GM19455 (cell line): ENCODE data around the gene LRRC45.

Source experiments
- ATAC-seq: cut with Tn5 transposase; IDR thresholded peaks from one replicate; pipeline ENCODE4 v1.9.1; 2021; ENCODE audit not compliant: unreplicated experiment

LRRC45 gene

DNA sequence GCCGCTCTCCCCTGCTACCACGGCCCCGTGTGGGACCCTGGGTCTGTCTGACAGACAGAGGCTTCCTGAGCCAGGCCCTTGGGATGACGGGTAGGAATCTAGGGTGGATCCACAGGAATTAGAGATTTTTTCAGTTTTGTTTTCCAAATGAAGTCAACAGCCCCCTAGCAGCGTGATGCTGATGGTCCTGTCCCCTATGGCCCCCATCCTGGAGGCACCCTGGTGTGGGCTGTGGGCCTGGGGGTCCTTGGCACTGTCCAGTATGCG is 15.9 kb upstream of the LRRC45 start:
- no peak for ATAC-seq

DNA sequence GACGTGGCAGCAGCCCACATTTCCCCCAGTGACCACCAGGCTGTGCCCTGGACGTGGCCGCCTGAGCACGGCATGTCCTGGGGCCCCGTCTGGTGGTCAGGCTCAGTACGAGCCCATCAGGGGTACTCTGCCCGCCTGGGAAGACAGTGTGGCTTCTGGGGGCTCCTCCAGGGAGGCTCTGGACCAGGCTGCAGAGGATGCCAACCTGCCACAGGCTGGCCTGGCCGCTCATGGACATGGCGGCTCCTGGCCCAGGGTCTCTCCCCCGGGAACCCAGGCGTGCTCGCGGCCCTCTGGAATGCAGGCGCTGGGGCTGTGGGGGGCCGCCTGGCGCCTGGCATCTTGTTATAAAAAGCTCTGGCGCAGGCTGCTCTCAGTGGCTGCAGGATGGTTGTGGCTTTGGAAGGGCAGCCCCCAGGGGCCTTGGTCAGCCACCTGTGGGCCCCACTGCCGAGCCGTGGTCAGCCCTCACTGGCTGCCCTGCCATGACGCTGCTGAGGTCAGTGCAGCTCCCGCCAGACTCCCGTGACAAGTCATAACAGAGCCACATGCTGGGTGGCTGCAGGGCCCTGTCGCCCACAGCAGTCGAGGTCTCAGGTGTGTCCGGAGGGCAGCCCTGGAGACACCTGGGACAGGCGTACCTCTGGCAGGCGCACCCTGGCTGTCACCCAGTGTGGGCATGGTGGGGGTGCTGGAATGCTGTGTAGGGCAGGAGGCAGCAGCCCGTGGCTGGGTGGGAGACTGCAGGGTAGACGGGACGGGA is 15.4 kb upstream of the LRRC45 start:
- no peak for ATAC-seq

DNA sequence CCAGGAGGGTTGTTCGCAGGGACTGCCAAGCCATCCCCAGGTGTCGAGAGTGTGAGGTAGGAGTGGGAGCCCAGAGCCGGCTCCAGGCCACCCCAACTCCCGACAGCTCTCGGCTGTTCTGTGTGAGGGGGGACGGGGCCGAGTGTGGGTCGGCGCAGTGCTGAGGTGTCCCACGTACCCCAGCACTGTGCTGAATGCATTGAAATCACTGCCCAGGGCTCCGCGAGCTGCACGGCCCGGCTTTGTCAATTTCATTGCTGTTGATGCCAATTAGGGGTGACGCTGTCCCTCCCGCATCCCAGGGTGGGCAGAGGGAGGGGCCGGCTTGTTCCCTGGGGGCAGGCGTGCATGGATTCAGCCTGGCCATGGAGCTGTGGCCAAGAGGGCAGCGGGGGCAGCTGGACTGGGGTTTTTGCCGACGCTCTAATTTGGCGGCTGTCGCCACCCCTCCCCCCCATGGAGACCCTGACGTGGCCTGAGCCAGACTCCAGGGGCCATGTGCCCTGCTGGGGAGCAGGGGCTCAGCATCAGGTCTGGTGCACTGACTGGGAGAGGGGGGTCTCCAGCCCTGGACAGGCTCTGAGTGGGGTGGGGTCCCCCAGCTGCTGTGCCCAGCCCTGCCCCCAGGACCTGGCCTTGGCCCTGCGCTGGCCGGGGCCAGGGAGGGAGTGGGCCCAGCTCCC is 14.7 kb upstream of the LRRC45 start:
- ATAC-seq: no peak

DNA sequence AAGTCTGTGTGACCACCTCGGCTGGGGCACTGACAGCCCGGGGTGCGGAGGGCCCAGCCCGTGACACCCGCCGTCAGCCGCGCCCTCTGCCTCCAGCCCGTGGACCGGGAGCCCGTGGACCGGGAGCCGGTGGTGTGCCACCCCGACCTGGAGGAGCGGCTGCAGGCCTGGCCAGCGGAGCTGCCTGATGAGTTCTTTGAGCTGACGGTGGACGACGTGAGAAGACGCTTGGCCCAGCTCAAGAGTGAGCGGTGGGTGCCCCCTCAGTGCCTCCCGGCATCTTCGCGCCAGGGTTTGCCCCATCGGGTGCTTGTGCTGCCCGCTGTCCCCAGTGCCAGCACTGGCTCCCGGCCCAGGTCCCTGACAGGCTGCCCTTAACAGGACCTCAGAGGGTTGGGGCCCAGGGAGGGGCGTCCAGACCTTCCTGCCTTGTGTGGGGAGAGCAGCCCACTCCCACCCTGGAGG is 14.1 kb upstream of the LRRC45 start:
- no peak for ATAC-seq

DNA sequence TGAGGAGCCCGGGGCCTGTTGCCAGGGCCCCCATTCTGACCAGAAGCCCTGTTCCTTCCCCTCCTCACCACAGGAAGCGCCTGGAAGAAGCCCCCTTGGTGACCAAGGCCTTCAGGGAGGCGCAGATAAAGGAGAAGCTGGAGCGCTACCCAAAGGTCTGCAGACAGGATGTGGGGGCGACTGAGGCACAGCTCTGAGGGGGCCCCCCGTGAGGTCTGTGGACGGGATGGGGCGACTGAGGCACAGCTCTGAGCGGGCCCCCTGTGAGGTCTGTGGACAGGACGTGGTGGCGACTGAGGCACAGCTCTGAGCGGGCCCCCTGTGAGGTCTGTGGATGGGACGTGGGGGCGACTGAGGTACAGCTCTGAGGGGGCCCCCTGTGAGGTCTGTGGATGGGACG is 13.7 kb upstream of the LRRC45 start:
- ATAC-seq: no peak

DNA sequence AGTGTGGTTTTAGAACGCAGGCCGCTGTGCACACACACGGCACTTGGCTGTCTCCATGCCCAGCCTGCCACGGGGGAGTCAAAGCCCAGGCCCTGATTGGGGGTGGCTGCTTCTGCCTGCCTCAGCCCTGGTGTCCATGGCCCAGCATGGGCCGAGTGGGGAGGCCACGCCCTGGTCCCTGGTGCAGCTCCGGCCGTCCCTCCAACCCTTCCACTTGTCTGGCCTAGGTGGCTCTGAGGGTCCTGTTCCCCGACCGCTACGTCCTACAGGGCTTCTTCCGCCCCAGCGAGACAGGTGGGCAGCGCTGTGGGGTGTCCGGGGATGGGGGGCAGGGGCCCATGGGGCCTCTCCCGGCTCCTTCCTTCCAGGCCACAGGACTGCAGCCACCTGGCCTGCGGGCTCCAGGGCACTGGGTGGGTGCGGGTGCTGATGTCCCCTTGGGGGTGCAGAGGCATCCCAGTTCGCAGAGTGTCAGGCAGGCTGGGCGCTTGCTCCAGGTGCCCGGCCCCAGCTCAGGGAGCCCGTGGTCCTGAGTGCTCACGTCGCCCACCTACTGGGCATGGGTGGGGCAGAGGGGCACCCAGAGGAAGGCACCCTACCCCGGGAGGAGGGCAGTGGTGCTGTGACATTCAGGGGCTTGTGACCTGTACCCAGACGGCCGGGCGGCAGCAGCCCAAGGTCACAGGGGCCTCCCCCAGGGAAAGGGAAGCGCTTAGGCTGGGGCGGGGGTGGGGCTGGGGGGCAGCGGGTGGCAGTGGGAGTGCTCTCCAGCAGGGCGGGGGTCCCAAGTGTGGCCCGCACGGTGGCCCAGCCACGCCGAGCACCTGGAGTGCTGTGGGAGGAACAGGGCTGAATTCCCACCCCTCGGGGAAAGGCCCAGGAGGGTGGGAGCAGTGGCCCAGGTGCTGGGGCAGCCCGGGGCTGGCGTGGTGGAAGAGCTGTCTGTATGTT is 12.3 kb upstream of the LRRC45 start:
- no peak for ATAC-seq

DNA sequence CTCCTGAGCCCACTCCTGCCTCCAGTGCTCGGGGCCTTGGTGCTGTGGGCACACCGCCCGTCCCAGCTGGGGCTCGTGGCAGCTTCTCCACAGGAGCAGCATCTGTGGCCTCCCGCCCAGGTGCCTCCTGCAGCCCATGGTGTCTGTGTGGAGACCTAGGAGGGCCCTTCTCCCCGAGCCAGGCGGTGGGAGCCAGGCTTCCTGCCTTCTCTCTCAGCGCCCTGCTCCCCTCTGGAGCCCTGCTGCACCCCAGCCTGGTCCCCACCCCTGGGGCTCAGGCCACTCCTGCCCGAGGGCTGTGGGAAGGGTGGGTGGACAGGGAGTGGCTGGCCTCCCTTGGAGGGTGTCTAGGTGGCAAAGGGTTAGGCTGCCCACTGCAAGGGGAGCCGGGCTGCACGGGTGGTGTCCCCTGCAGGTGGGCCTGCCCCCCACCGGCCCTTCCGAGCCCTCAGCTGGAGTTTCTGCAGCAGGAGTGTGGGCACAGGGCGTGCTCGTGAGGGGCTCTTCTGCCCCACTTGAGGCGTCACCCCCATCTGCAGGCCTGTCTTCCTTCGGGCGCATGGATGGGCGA is 11.4 kb upstream of the LRRC45 start:
- no peak for ATAC-seq

DNA sequence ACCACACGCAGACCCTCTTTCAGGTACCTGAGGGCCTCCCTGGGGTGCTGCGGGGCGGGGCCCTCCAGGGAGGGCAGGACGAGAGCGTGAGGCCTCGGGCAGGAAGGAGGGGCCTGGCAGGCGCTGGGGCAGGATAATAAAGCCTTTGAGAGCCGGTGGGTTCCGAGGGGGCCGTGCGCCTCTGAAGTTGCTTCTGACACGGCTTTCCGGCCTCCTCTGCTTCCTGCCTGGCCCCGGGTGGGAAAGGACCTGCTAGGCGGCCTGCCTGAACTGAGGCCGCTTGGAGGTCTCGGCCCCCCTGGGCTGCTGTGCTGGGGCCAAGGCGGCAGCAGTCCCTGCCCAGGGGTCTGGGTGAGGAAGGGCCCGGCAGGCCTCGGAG is 10.9 kb upstream of the LRRC45 start:
- no peak for ATAC-seq

DNA sequence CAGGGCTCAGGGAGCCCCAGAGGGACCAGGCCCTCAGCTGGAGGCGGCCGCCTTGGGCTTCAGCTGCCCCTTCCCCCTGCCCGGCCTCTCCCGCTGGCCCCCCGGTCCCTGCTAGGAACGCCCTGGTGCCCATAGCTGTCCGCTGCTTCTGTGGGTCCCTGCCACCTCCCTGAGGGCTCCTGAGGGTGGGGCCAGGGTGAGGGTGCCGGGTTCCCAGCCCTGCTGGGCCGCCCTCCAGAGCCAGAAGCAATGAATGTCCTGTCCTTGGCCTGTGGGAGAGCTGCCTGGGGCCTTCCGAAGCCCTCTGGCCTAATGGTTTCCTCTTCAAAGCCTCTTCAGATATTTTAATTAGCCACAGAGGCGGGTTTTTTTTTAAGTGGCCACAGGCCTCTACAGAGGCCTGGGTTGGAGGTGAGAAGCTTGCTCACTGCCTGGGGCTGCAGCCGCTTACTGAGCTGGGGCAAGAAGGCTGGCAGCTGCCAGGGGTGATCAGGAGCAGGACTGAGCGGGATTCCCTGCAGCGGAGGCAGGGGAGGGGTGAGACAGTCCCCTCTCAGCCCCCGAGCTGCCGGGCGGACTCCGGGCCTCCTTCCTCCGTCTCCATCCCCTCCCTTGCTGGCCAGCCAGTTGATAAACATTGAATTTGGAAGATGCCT is 10.3 kb upstream of the LRRC45 start:
- ATAC-seq: no peak

DNA sequence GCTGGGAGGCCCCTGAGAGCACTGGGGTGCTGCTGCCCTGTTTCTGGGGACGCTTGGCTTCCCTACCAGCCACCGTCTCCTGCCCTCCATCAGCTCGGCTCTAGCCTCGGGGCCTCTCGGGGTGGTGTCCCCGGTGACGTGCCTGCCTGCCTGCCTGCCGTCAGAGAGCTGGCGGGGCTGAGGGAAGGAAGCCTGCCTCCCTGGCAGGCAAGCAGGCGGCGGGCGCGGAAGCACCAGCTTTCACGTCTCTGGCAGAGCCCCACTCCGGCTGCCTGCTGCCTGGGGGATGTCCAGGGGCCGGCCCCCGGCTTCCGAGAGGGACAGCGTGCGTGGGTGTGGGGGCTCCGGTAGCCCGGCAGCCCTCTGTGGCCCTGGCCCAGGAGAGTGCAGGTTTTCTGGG is 9.8 kb upstream of the LRRC45 start:
- ATAC-seq: no peak

DNA sequence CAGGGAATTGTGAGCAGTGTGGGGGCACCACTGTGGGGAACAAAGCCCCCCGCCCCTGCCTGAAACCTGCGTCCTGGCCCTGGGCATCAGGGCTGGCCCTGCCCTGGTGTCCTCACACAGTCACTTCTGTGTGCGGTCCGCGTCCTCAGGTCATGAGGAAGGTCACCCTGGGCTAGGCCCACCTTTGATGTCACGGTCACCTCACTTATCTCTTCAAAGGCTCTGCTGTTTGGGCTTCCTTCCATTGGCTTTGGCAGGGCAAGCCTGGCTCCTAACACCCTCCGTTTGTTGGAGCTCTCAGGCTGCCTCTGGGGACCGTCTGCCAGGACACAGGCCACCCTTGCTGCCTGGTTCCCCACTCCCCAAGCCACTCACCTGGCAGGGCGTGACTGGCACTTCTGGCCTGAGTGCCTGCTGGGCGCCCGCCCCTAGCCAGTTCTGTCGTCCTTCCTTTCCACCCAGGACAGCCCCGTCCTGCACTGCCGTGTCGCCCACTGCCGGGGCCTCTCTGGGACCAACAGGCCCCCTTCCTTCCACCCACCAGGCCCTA is 9.3 kb upstream of the LRRC45 start:
- ATAC-seq: no peak

DNA sequence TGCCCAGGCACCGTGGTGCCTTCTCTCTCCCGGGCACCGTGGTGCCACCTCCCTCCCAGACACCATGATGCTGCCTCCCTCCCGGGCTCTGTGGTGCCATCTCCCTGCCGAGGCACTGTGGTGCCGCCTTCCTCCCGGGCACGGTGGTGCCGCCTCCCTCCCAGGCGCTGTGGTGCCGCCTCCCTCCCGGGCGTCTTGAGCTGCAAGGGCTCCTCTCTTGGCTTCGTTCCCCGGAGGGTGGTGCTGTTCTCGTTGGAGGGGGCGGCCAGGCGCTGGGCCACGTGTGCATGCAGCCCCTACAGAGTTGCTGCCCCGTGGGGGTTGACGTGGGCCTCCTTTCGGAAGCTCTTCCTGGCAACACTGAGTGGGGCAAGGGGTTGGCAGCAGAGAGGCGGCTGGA is 8.7 kb upstream of the LRRC45 start:
- no peak for ATAC-seq

DNA sequence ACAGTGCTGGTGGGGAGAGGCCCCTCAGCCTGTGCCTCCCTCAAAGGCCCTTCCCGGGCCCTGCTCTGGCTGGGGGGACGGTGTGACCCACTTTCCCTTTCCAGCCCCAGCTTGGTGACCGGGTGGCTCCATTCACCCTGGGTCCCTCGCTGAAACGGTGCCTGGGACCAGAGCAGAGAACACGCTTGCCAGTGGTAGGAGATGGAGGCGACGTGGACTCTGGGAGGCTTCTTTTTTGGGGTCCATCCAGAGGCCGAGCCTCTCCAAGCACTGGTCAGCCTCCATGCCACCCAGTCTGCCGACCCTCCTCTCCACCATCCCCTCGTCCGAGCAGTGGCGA is 8.2 kb upstream of the LRRC45 start:
- ATAC-seq: no peak

DNA sequence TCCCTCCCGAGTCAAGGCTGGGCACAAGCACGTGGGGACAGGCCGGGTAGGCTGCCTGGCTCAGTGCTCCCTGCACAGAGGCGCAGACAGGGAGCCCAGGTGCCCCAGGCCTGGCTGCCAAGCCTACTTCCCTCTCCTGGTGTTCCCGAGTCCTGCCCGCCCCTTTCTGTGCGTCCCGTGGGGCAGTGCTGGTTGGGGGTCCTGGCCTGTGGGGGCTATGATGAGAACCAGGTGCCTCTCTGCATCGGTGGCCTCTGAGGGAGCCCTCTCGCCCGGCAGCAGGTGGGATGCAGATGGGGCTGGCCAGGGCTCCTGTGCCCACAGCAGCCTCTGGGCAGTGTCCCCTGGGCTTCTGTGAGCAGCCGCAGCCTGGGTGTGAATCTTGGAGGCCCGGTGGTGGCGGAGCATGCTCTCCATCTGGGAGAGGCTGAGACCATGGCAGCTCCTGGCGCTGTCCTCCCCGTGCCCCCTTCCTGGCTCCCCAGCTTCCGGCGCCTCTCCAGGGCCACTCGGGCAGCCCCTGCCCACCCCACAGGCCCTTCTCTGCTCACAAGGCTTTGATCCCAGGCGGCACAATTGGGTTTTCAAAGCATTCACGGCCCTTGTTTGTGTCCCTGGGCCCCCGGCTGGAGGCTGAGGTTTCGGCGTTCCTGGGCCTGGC is 7.7 kb upstream of the LRRC45 start:
- no peak for ATAC-seq

DNA sequence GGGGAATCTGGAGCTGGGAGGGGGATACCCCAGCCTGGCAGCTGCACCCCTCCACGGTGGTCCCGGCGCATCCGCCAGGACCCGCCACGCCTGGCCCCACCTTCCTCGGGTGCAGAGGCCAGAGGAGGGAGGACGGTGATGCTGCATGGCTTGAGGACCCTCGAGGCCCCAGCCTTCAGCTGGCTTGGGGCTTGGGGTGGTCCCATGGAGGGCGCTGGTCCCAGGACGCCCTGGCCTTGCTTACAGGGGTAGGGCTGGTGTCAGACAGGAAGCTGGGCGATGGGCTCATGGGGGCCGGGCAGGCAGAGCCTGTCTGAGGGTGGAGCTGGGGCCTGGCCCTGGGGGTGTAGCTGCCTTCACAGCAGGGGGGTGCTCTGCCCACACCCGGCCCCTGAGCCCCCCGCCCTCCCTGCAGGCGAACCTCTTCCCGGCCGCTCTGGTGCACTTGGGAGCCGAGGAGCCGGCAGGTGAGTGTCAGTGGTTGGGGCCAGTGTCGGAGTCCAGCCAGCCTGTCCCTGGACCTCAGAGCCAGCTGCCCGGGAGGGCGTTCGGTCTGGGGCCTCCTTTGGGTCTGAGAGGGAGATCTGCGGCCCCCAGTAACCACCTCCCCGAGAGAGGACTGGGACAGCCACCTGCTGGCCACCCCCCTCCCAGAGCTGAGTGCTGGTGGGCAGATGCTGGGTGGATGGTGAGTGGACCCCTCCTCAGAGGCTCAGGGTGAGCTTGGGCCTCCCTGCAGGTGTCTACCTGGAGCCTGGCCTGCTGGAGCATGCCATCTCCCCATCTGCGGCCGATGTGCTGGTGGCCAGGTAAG is 6.8 kb upstream of the LRRC45 start:
- no peak for ATAC-seq

DNA sequence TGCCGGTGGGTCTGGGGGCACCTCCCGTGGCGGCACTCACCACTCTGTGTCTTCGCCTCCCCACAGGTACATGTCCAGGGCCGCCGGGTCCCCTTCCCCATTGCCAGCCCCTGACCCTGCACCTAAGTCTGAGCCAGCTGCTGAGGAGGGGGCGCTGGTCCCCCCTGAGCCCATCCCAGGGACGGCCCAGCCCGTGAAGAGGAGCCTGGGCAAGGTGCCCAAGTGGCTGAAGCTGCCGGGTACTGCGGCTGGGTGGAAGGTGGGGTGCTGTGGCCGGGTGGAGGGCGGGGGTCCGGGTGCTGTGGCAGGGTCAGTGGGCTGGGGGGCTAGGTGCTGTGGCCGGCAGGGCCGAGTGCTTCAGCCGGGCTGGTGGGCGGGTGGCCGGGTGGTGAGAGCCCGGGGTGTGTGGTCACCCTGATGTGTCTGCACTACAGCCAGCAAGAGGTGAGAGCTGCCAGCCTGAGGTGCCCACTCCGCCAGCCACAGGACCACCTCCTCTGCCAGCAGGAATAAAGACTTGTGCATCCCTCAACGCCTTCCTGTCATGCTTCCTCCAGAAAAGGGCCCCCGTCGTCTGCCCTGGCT is 6.1 kb upstream of the LRRC45 start:
- ATAC-seq: no peak

DNA sequence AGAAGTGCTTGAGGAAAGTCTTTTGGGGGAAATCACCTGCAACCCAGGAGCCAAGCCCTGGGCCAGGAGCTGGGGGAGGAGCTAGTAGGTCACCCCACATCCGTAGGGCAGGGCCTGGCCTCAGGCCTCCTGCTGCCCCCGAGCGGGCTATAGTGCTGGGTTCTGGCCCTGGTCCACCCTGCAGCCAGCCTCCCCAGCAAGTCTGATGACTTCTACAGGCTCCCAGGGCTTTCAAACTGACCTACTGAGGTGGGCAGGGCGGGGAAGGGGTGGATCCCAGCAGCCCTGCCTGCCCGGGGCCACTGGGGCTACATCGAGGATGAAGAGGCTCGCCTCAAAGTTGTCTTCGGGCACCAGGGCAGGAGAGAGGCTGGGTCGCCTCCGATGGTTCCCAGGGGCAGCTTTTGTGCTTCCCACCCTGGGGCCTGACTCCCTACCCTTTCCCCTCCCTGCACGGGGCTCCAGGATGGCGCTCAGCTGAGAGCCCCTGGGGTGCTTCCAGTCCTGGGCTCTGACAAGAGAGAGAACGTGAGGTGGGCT is 5.4 kb upstream of the LRRC45 start:
- ATAC-seq: no peak

DNA sequence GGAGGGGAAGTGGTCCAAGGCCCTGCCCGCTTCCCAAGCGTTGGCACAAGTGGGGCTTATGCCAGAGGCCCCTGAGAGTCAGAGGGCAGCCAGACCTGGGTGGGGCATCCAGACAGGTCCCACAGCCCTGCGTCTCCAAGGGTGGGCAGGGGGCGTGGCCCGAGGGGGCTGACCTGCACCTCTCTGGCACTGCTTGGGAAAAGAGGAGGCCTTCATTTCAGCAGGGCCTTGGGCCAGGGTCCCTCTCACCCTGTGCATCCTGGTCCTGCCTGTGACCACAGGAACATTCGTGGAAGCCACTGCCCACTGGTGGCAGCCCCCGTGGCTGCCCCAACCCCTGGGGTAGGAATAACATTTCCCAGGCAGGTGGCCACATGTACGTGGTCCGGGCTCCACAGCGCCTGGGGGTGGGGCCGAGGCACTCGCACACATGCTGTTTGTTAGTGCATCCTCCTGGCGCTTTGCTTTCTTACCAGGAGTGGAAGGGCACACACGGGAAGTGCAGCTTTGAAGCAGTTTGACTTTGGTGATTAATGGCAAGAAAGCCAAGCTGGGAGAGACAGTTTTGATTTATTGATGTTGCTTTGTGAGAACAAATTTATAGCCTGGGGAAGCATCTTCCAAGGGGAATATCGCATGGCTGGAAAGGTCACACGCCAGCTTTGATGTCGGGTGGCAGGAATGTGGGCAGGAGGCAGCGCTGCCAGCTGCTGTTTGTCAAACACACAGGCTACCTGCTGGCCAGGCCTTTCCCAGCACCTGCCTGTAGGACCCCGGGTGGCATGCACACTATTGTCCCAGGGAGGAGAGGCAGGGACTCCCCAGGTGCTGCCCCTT is 4.7 kb upstream of the LRRC45 start:
- no peak for ATAC-seq
